ENCODE data around the gene SHISA7. TPM values are rescaled to one million over a fixed set of nuclear protein-coding genes. Genes with fewer than 3 reads are reported as not detected.
A peak's percentile ranks its signal among the peaks of the same experiment; 100 is the strongest.
"Not testable (repeated sequence)": the region's sequence is repeated elsewhere in the genome, so short reads cannot be mapped to it uniquely, and the experiment has no call there.

SHISA7 gene
- total RNA-seq, 1 donor from 2014 or later, result not detected

GRCh38 chr19:55426042-55426441 lies 17.1 kb downstream of the SHISA7 start:
- H3K27me3 Mint-ChIP-seq (ENCODE audit: low read depth), result peaks cover 9% of the 10 kb centered on the region
- no peaks in the 10 kb centered on the region for H3K9me3 Mint-ChIP-seq
- H3K36me3 Mint-ChIP-seq (ENCODE audit: low read depth), result no peaks in the 10 kb centered on the region
- intact Hi-C loops (cut with micrococcal nuclease), result no loop called here
- H3K4me3 Mint-ChIP-seq (ENCODE audit: low read depth), result no peak overlapping the region
- H3K27ac Mint-ChIP-seq, result no peak overlapping the region
- peaks cover 6% of the 10 kb centered on the region for H3K4me1 Mint-ChIP-seq (ENCODE audit: low read depth)
- DNase-seq (ENCODE audit: low spot score), result no peak

- H3K9me3 Mint-ChIP-seq, result no peaks in the 10 kb centered on the region
- H3K27ac Mint-ChIP-seq, result no peak overlapping the region
- no peak overlapping the region for H3K4me3 Mint-ChIP-seq (ENCODE audit: low read depth)
These were observed 18.6 kb downstream of the SHISA7 start for GRCh38 chr19:55424518-55424917.

GRCh38 chr19:55423225-55424005 lies 19.7 kb downstream of the SHISA7 start:
- intact Hi-C loops (cut with micrococcal nuclease), result no loop called here
- DNase-seq (ENCODE audit: low spot score), result no peak
- Mint-ChIP-seq H3K4me3 (ENCODE audit: low read depth) (no peak overlapping the region), H3K9me3 (no peaks in the 10 kb centered on the region), H3K27me3 (ENCODE audit: low read depth) (peaks cover 13% of the 10 kb centered on the region), H3K4me1 (ENCODE audit: low read depth) (peaks cover 6% of the 10 kb centered on the region), H3K27ac (no peak overlapping the region), H3K36me3 (ENCODE audit: low read depth) (no peaks in the 10 kb centered on the region)

More at GRCh38 chr19:55424518-55424917, 18.6 kb downstream of the SHISA7 start:
- Mint-ChIP-seq H3K4me1 (ENCODE audit: low read depth) (peaks cover 6% of the 10 kb centered on the region), H3K36me3 (ENCODE audit: low read depth) (no peaks in the 10 kb centered on the region), H3K27me3 (ENCODE audit: low read depth) (peaks cover 13% of the 10 kb centered on the region)
- no peak for DNase-seq (ENCODE audit: low spot score)
- intact Hi-C loops (cut with micrococcal nuclease), result no loop called here

GRCh38 chr19:55421281-55421680 lies 21.8 kb downstream of the SHISA7 start:
- H3K4me3 Mint-ChIP-seq (ENCODE audit: low read depth); H3K9me3 Mint-ChIP-seq; H3K4me1 Mint-ChIP-seq (ENCODE audit: low read depth); H3K36me3 Mint-ChIP-seq (ENCODE audit: low read depth); DNase-seq (ENCODE audit: low spot score); intact Hi-C loops (cut with micrococcal nuclease); H3K27ac Mint-ChIP-seq: not testable (repeated sequence)
- H3K27me3 Mint-ChIP-seq (ENCODE audit: low read depth), result peaks cover 15% of the 10 kb centered on the region

GRCh38 chr19:55419624-55420236 lies 23.4 kb downstream of the SHISA7 start:
- intact Hi-C loops (cut with micrococcal nuclease), result loop anchor here (2.0 kb wide), 1 partner anchor 127 kb away; no protein-coding TSS in a partner anchor
- H3K36me3 Mint-ChIP-seq (ENCODE audit: low read depth), result no peaks in the 10 kb centered on the region
- peaks cover 9% of the 10 kb centered on the region for H3K4me1 Mint-ChIP-seq (ENCODE audit: low read depth)
- no peak for DNase-seq (ENCODE audit: low spot score)
- no peak overlapping the region for H3K27ac Mint-ChIP-seq
- H3K9me3 Mint-ChIP-seq, result no peaks in the 10 kb centered on the region
- H3K27me3 Mint-ChIP-seq (ENCODE audit: low read depth), result peaks cover 12% of the 10 kb centered on the region
- no peak overlapping the region for H3K4me3 Mint-ChIP-seq (ENCODE audit: low read depth)

GRCh38 chr19:55419103-55419502 lies 24.0 kb downstream of the SHISA7 start:
- no peaks in the 10 kb centered on the region for H3K36me3 Mint-ChIP-seq (ENCODE audit: low read depth)
- H3K4me1 Mint-ChIP-seq (ENCODE audit: low read depth), result peaks cover 9% of the 10 kb centered on the region
- no peaks in the 10 kb centered on the region for H3K9me3 Mint-ChIP-seq
- intact Hi-C loops (cut with micrococcal nuclease), result loop anchor here (2.0 kb wide), 1 partner anchor 126 kb away; no protein-coding TSS in a partner anchor
- no peak for DNase-seq (ENCODE audit: low spot score)
- H3K4me3 Mint-ChIP-seq (ENCODE audit: low read depth), result no peak overlapping the region
- peaks cover 10% of the 10 kb centered on the region for H3K27me3 Mint-ChIP-seq (ENCODE audit: low read depth)
- H3K27ac Mint-ChIP-seq, result no peak overlapping the region

- Mint-ChIP-seq H3K9me3 (no peaks in the 10 kb centered on the region), H3K4me1 (ENCODE audit: low read depth) (peaks cover 9% of the 10 kb centered on the region), H3K36me3 (ENCODE audit: low read depth) (no peaks in the 10 kb centered on the region), H3K27ac (no peak overlapping the region), H3K4me3 (ENCODE audit: low read depth) (no peak overlapping the region), H3K27me3 (ENCODE audit: low read depth) (peaks cover 10% of the 10 kb centered on the region)
- intact Hi-C loops (cut with micrococcal nuclease), result loop anchor here (2.0 kb wide), 1 partner anchor 125 kb away; no protein-coding TSS in a partner anchor
- DNase-seq (ENCODE audit: low spot score), result peak; percentile 26
These were observed 24.9 kb downstream of the SHISA7 start for GRCh38 chr19:55418185-55418584.

- DNase-seq (ENCODE audit: low spot score), result no peak
- Mint-ChIP-seq H3K4me1 (ENCODE audit: low read depth) (peaks cover 19% of the 10 kb centered on the region), H3K27me3 (ENCODE audit: low read depth) (peaks cover 7% of the 10 kb centered on the region), H3K36me3 (ENCODE audit: low read depth) (peaks cover 37% of the 10 kb centered on the region), H3K9me3 (peaks cover 16% of the 10 kb centered on the region), H3K4me3 (ENCODE audit: low read depth) (no peak overlapping the region), H3K27ac (no peak overlapping the region)
- intact Hi-C loops (cut with micrococcal nuclease), result no loop called here
These were observed 32.9 kb downstream of the SHISA7 start for GRCh38 chr19:55410168-55410567.

- intact Hi-C loops (cut with micrococcal nuclease); H3K27me3 Mint-ChIP-seq (ENCODE audit: low read depth); H3K4me3 Mint-ChIP-seq (ENCODE audit: low read depth); DNase-seq (ENCODE audit: low spot score): not testable (repeated sequence)
- Mint-ChIP-seq H3K27ac (peak overlapping the region; percentile 97), H3K9me3 (peaks cover 16% of the 10 kb centered on the region), H3K4me1 (ENCODE audit: low read depth) (peaks cover 19% of the 10 kb centered on the region), H3K36me3 (ENCODE audit: low read depth) (peaks cover 40% of the 10 kb centered on the region)
These were observed 33.9 kb downstream of the SHISA7 start for GRCh38 chr19:55409179-55409578.

- no peak for DNase-seq (ENCODE audit: low spot score)
- Mint-ChIP-seq H3K36me3 (ENCODE audit: low read depth) (peaks cover 45% of the 10 kb centered on the region), H3K27me3 (ENCODE audit: low read depth) (peaks cover 5% of the 10 kb centered on the region), H3K4me1 (ENCODE audit: low read depth) (peaks cover 19% of the 10 kb centered on the region), H3K9me3 (peaks cover 16% of the 10 kb centered on the region), H3K27ac (peak overlapping the region; percentile 97), H3K4me3 (ENCODE audit: low read depth) (peak overlapping the region; percentile 93)
- intact Hi-C loops (cut with micrococcal nuclease), result loop anchor here (1.0 kb wide), 3 partner anchors 53 to 149 kb away; partner anchors contain the start of genes ISOC2, KMT5C and PPP6R1
These were observed 34.6 kb downstream of the SHISA7 start for GRCh38 chr19:55408533-55408872.

- H3K4me1 Mint-ChIP-seq (ENCODE audit: low read depth), result peaks cover 22% of the 10 kb centered on the region
- peaks cover 51% of the 10 kb centered on the region for H3K36me3 Mint-ChIP-seq (ENCODE audit: low read depth)
- peaks cover 4% of the 10 kb centered on the region for H3K27me3 Mint-ChIP-seq (ENCODE audit: low read depth)
- peak overlapping the region; percentile 97 for H3K27ac Mint-ChIP-seq
- DNase-seq (ENCODE audit: low spot score), result peak; percentile 98
- peaks cover 16% of the 10 kb centered on the region for H3K9me3 Mint-ChIP-seq
- H3K4me3 Mint-ChIP-seq (ENCODE audit: low read depth), result peak overlapping the region; percentile 93
- intact Hi-C loops (cut with micrococcal nuclease), result loop anchor here (1.0 to 2.0 kb wide), 4 partner anchors 23 to 149 kb away; partner anchors contain the start of genes ISOC2, KMT5C, PPP6R1 and RPL28
These were observed 35.1 kb downstream of the SHISA7 start for GRCh38 chr19:55407800-55408532.

GRCh38 chr19:55407550-55407799 lies 35.6 kb downstream of the SHISA7 start, which contains the start of gene UBE2S:
Gene UBE2S (minus strand): TSS chr19:55407788. CDS start chr19:55407589, 199 bp downstream.
- DNase-seq (ENCODE audit: low spot score); H3K27me3 Mint-ChIP-seq (ENCODE audit: low read depth): not testable (repeated sequence)
- intact Hi-C loops (cut with micrococcal nuclease), result loop anchor here (2.0 kb wide), 1 partner anchor 23 kb away; the partner anchor contains the start of genes RPL28 and TMEM238
- Mint-ChIP-seq H3K4me3 (ENCODE audit: low read depth) (peak within 1 kb of the TSS; percentile 93), H3K27ac (peak within 1 kb of the TSS; percentile 97), H3K36me3 (ENCODE audit: low read depth) (peaks cover 56% of the 10 kb centered on the region), H3K4me1 (ENCODE audit: low read depth) (peaks cover 23% of the 10 kb centered on the region), H3K9me3 (peaks cover 16% of the 10 kb centered on the region)
